ENCODE results near the gene TP53TG3D.
"Not testable (repeated sequence)": the region's sequence is repeated elsewhere in the genome, so short reads cannot be mapped to it uniquely, and the experiment has no call there.

DNA sequence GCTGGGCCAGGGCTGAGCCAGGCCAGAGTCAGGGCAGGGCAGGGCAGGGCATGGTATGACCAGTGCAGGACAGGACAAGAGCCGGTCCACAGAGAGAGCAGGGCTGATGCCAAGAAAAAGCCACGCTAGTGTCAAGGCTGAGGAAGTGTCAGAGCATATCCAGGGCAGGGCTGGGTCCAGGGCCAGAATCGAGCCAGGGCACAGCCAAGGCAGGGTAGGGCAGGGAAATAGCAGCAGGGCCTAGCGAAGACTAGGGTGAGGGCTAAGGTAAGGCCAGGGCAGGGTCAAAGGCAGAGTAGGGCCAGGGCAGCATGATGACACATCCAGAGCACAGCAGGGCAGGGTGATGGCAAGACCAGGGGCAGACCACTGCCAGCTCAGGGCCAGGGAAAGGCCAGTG is 49.7 kb downstream of the TP53TG3D start:
- TF ChIP-seq, protein P1, sequence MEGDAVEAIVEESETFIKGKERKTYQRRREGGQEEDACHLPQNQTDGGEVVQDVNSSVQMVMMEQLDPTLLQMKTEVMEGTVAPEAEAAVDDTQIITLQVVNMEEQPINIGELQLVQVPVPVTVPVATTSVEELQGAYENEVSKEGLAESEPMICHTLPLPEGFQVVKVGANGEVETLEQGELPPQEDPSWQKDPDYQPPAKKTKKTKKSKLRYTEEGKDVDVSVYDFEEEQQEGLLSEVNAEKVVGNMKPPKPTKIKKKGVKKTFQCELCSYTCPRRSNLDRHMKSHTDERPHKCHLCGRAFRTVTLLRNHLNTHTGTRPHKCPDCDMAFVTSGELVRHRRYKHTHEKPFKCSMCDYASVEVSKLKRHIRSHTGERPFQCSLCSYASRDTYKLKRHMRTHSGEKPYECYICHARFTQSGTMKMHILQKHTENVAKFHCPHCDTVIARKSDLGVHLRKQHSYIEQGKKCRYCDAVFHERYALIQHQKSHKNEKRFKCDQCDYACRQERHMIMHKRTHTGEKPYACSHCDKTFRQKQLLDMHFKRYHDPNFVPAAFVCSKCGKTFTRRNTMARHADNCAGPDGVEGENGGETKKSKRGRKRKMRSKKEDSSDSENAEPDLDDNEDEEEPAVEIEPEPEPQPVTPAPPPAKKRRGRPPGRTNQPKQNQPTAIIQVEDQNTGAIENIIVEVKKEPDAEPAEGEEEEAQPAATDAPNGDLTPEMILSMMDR (conservative IDR thresholded peaks at IDR 0.05; ENCODE audit: low read depth in 2 of 2): not testable (repeated sequence)
- TF ChIP-seq, protein P2, sequence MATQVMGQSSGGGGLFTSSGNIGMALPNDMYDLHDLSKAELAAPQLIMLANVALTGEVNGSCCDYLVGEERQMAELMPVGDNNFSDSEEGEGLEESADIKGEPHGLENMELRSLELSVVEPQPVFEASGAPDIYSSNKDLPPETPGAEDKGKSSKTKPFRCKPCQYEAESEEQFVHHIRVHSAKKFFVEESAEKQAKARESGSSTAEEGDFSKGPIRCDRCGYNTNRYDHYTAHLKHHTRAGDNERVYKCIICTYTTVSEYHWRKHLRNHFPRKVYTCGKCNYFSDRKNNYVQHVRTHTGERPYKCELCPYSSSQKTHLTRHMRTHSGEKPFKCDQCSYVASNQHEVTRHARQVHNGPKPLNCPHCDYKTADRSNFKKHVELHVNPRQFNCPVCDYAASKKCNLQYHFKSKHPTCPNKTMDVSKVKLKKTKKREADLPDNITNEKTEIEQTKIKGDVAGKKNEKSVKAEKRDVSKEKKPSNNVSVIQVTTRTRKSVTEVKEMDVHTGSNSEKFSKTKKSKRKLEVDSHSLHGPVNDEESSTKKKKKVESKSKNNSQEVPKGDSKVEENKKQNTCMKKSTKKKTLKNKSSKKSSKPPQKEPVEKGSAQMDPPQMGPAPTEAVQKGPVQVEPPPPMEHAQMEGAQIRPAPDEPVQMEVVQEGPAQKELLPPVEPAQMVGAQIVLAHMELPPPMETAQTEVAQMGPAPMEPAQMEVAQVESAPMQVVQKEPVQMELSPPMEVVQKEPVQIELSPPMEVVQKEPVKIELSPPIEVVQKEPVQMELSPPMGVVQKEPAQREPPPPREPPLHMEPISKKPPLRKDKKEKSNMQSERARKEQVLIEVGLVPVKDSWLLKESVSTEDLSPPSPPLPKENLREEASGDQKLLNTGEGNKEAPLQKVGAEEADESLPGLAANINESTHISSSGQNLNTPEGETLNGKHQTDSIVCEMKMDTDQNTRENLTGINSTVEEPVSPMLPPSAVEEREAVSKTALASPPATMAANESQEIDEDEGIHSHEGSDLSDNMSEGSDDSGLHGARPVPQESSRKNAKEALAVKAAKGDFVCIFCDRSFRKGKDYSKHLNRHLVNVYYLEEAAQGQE (IDR thresholded peaks at IDR 0.05; ENCODE audit: unreplicated experiment): not testable (repeated sequence)
- TF ChIP-seq CREB1 (CRISPR knock-in tag; IDR thresholded peaks at IDR 0.05; ENCODE audit: low read depth): not testable (repeated sequence)

All from GM23338 (cell line).